ENCODE data around the gene ARHGAP42. TPM values are rescaled to one million over a fixed set of nuclear protein-coding genes. Genes with fewer than 3 reads are reported as not detected.

Gene ARHGAP42
- total RNA-seq, 1 donor from 2014 or later: 25.3 TPM

DNA sequence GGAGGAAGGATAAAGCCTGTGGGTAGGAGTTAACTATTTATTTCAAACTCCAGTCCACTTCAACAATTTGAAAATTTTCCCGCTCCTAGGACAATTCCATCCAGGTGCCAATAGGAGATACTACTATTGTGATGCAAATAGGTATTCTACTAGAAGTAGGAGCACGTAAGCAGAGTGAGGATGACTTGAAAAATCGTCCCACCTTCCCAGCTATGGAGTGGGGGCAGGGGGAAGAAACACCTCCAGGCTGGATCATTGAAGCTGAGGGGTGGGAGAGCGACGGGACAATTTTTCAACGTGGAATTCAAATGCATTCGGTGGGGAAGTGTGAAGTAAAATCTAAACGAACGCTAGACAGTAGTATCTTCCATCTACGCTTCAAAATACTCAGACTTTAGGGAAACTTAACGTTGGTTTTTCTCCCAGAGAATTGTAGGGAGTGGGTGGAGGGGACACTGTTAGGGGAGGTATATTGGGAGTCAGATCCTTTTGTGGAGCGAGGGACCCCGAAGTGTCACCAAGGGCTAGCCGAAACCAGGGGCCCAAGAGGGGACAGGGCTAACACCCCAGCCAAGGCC lies 523 bp upstream of the ARHGAP42 start:
- no peaks in the 10 kb centered on the region for H3K27me3 Mint-ChIP-seq
- H3K4me1 Mint-ChIP-seq (ENCODE audit: low read depth): peaks cover 28% of the 10 kb centered on the region
- peak overlapping the region; percentile 85 for H3K27ac Mint-ChIP-seq
- peaks cover 3% of the 10 kb centered on the region for H3K36me3 Mint-ChIP-seq (ENCODE audit: insufficient read depth)
- peak overlapping the region; percentile 82 for H3K4me3 Mint-ChIP-seq (ENCODE audit: low read depth)
- no peak for DNase-seq (ENCODE audit: low spot score, unreplicated experiment)
- TF ChIP-seq, protein P1, sequence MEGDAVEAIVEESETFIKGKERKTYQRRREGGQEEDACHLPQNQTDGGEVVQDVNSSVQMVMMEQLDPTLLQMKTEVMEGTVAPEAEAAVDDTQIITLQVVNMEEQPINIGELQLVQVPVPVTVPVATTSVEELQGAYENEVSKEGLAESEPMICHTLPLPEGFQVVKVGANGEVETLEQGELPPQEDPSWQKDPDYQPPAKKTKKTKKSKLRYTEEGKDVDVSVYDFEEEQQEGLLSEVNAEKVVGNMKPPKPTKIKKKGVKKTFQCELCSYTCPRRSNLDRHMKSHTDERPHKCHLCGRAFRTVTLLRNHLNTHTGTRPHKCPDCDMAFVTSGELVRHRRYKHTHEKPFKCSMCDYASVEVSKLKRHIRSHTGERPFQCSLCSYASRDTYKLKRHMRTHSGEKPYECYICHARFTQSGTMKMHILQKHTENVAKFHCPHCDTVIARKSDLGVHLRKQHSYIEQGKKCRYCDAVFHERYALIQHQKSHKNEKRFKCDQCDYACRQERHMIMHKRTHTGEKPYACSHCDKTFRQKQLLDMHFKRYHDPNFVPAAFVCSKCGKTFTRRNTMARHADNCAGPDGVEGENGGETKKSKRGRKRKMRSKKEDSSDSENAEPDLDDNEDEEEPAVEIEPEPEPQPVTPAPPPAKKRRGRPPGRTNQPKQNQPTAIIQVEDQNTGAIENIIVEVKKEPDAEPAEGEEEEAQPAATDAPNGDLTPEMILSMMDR (IDR thresholded peaks at IDR 0.05; ENCODE audit: unreplicated experiment): no peak
- H3K9me3 Mint-ChIP-seq (ENCODE audit: low read depth): no peaks in the 10 kb centered on the region

GRCh38 chr11:100687630-100688395 lies 725 bp downstream of the ARHGAP42 start:
- TF ChIP-seq, protein P1 (IDR thresholded peaks at IDR 0.05; ENCODE audit: unreplicated experiment): peak; percentile 77
- DNase-seq (ENCODE audit: low spot score, unreplicated experiment): peak; percentile 36
- H3K36me3 Mint-ChIP-seq (ENCODE audit: insufficient read depth): peaks cover 3% of the 10 kb centered on the region
- peaks cover 32% of the 10 kb centered on the region for H3K4me1 Mint-ChIP-seq (ENCODE audit: low read depth)
- peak overlapping the region; percentile 96 for H3K27ac Mint-ChIP-seq
- no peaks in the 10 kb centered on the region for H3K27me3 Mint-ChIP-seq
- H3K4me3 Mint-ChIP-seq (ENCODE audit: low read depth): peak overlapping the region; percentile 99
- H3K9me3 Mint-ChIP-seq (ENCODE audit: low read depth): no peaks in the 10 kb centered on the region

- no peak overlapping the region for H3K27ac Mint-ChIP-seq
- TF ChIP-seq, protein P1 (IDR thresholded peaks at IDR 0.05; ENCODE audit: unreplicated experiment): no peak
Observed at GRCh38 chr11:100689141-100689540, 2.1 kb downstream of the ARHGAP42 start.

DNA sequence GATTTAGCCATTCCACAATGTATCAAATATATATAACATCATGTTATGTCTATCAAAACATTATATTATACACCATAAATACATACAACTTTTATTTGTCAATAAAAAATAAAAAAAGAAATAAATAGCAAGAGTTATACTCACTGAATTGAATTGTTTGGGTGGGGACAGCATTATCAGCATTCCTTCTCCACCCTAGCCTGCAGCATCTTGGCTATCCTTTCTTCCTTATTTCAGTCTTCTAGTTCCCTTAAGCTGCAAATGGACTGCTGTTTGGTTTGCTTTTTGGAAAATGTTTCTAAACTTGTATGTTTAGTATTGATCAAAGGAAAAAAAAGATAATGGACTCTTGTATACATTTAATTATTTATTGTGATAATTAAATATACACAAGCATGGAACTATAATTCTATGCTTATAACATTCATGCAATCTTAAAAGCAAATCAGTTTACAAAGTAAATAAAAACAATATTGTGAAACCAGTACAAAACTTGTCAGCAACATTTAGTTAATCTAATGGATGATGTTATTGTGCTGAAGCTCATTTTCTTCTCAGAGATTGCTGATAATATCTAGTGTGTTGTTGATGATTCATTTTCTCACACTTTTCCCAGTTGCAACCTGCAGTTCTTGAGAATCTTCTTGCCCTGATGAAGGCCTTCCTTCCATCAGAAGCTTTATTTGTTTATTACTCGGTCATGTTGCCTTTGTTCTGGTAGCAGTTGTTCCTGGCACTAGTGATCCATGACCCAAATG lies 5.0 kb downstream of the ARHGAP42 start:
- no peaks in the 10 kb centered on the region for H3K9me3 Mint-ChIP-seq (ENCODE audit: low read depth)
- DNase-seq (ENCODE audit: low spot score, unreplicated experiment): no peak
- H3K27ac Mint-ChIP-seq: no peak overlapping the region
- H3K27me3 Mint-ChIP-seq: no peaks in the 10 kb centered on the region
- H3K36me3 Mint-ChIP-seq (ENCODE audit: insufficient read depth): peaks cover 6% of the 10 kb centered on the region
- H3K4me3 Mint-ChIP-seq (ENCODE audit: low read depth): no peak overlapping the region
- TF ChIP-seq, protein P1 (IDR thresholded peaks at IDR 0.05; ENCODE audit: unreplicated experiment): no peak
- peaks cover 28% of the 10 kb centered on the region for H3K4me1 Mint-ChIP-seq (ENCODE audit: low read depth)

More at GRCh38 chr11:100689141-100689540, 2.1 kb downstream of the ARHGAP42 start:
- peak overlapping the region; percentile 65 for H3K4me3 Mint-ChIP-seq (ENCODE audit: low read depth)
- H3K4me1 Mint-ChIP-seq (ENCODE audit: low read depth): peaks cover 34% of the 10 kb centered on the region
- H3K9me3 Mint-ChIP-seq (ENCODE audit: low read depth): no peaks in the 10 kb centered on the region
- no peaks in the 10 kb centered on the region for H3K27me3 Mint-ChIP-seq
- DNase-seq (ENCODE audit: low spot score, unreplicated experiment): no peak
- peaks cover 3% of the 10 kb centered on the region for H3K36me3 Mint-ChIP-seq (ENCODE audit: insufficient read depth)

- H3K27ac Mint-ChIP-seq: no peak overlapping the region
- H3K4me3 Mint-ChIP-seq (ENCODE audit: low read depth): no peak overlapping the region
- H3K36me3 Mint-ChIP-seq (ENCODE audit: insufficient read depth): peaks cover 21% of the 10 kb centered on the region
- TF ChIP-seq, protein P1 (IDR thresholded peaks at IDR 0.05; ENCODE audit: unreplicated experiment): no peak
- no peaks in the 10 kb centered on the region for H3K27me3 Mint-ChIP-seq
- peaks cover 3% of the 10 kb centered on the region for H3K9me3 Mint-ChIP-seq (ENCODE audit: low read depth)
- DNase-seq (ENCODE audit: low spot score, unreplicated experiment): no peak
- peaks cover 12% of the 10 kb centered on the region for H3K4me1 Mint-ChIP-seq (ENCODE audit: low read depth)
Observed at GRCh38 chr11:100695911-100696310, 8.8 kb downstream of the ARHGAP42 start.
